SK-N-SH treated with all-trans-retinoic acid at 6 μM for 48 hours (cell line): ENCODE data around the gene PACS1.

ENCODE experiments used
- TF ChIP-seq, protein P1 (sequence below): fragments of 250-450 bp; sonication (Bioruptor Pico); IDR thresholded peaks from 2 replicates; pipeline ENCODE4 v1.5.1; 2021; ENCODE audit warnings: mild to moderate bottlenecking, moderate library complexity
- TF ChIP-seq, protein P2 (sequence below): fragments of 250-450 bp; sonication (Bioruptor Pico); IDR thresholded peaks from 2 replicates; pipeline ENCODE4 v1.8.0; 2020; ENCODE audit warnings: mild to moderate bottlenecking, moderate library complexity, borderline replicate concordance

DNA sequence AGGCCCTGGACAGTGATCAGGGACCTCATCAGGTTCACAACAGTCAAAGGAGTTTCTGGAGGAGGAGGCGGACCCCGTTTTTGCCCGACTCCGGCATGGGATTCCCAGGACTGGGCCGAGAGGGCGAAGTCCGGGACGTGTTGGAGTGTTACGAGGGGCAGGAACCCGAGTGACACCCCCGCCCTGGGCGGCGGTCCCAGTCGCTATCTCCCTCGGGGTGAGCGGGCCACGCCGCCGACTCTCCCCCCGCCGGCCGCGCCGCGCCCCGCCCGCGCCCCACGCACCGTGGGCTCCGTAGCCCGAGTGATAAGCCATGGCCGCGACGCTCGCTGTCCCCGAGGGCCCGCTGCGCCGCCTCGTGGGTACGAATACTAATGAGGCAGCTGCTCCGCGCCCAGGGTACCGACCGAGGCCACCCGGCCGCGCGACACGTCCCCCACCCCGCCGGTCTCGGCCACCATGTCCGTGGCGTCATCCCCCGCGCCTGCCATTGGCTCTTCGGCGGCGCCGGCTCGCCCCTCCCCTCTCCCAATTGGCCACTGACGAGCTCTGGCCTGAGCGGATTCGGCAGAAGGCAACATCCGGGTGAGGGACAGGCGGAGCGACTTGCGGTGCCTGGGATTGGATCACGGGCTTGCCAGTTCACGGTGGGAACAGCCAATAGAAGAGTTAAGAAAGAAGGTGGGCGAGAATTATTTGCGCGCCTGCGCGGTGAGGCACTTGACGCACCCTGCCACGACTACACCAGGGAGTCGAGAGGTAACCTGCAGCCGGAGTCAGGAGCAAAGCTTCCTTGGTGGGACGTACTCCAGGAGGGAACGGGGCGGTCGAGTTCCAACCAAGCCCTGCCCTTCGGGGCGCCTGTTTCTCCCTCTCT, 218.8 kb downstream of the PACS1 start, which contains the start of gene YIF1A:
- TF ChIP-seq, protein P1, sequence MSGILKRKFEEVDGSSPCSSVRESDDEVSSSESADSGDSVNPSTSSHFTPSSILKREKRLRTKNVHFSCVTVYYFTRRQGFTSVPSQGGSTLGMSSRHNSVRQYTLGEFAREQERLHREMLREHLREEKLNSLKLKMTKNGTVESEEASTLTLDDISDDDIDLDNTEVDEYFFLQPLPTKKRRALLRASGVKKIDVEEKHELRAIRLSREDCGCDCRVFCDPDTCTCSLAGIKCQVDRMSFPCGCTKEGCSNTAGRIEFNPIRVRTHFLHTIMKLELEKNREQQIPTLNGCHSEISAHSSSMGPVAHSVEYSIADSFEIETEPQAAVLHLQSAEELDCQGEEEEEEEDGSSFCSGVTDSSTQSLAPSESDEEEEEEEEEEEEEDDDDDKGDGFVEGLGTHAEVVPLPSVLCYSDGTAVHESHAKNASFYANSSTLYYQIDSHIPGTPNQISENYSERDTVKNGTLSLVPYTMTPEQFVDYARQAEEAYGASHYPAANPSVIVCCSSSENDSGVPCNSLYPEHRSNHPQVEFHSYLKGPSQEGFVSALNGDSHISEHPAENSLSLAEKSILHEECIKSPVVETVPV (CRISPR knock-in tag) = no peak
- TF ChIP-seq, protein P2, sequence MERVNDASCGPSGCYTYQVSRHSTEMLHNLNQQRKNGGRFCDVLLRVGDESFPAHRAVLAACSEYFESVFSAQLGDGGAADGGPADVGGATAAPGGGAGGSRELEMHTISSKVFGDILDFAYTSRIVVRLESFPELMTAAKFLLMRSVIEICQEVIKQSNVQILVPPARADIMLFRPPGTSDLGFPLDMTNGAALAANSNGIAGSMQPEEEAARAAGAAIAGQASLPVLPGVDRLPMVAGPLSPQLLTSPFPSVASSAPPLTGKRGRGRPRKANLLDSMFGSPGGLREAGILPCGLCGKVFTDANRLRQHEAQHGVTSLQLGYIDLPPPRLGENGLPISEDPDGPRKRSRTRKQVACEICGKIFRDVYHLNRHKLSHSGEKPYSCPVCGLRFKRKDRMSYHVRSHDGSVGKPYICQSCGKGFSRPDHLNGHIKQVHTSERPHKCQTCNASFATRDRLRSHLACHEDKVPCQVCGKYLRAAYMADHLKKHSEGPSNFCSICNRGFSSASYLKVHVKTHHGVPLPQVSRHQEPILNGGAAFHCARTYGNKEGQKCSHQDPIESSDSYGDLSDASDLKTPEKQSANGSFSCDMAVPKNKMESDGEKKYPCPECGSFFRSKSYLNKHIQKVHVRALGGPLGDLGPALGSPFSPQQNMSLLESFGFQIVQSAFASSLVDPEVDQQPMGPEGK (CRISPR knock-in tag) = no peak
